GM19035 (cell line): ENCODE results near the gene TCF12.

Source experiments
- ATAC-seq: cut with Tn5 transposase; IDR thresholded peaks from one replicate; pipeline ENCODE4 v1.9.1; 2021; ENCODE audit not compliant: unreplicated experiment

The TCF12 gene

DNA sequence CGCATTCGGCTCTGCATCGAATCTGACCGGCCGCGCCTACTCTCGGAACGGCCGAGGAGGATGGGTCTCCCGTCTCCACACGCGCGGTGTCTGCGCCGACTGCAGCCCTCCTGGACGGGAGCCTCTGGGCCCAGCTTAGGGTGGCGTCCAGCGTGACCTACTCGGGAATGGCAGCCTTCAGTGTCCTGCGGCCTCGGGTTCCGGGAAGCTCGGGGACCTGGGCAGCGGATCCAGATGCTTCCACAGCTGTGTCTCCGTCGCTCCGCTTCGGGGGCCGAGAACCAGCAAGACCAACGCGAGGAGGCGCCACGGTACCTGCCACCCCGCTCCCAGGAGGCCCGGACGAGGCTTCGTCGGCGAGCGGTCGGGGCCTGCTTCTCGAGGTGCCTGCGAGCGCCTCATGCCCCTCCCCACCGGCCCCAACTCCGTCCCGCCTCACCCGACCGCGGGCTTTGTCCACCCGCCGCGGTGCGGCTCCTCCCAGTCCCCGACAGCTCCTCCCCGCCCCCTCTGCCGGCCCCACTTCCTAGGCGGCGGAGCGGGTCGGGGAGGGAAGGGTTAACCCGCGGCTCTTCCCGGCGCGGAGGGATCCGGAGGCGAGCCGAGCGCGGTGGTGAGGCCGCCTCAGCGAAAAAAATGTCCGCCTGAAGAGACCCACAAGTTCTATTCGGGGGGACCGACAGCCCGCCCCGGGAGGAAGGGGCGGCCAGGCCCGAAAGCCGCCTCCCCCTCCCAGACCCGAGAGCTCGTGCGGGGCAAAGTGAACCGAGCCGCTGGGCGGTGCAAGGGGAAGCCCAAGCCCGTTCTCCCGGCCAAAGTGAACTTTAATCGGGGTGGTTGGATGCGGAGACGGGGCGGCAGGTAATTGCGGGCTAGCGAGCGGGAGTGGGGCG lies at the start of gene TCF12:
Gene TCF12 (plus strand): TSS at position 599 of the 893 bp plus-strand sequence. CDS start 1,270 bp downstream, outside the sequence.
- ATAC-seq, result peak; percentile 63

DNA sequence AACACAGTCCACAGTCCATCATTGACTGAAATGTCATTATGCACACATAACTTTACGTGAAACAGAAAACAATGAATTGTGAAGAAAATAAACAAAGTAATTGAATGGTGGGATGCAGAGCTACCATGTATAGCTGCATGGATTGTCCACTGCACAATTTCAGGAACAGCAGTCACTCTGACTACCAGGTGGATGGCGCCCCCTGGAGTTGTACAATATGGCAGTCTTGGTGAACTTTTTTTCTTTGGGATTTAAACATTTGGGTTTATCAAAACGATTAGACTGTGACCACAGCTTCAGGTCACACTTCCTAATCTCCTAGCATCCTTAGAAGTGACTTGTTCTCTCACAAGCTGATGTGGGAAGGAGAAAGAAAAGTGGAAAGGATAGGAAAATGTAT lies 48.9 kb upstream of the TCF12 start:
- ATAC-seq, result no peak

DNA sequence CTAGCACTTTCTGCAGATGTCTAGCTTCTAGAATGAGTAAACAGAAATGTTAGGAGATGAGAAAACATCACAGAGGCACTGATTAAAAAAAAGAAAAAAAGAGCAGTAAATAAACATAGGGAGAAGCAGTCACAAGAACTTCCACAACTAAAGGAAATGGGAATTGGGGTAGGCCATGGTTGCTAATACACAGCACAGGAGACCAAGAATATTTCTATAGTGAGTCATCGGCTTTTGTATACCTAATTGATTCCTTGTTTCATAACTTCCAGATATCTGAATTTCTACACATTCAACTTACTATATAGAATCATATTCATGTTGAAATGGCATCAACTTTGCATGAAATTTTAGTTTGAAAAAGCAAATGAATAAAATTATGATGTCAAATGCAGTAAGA lies 47.3 kb upstream of the TCF12 start:
- ATAC-seq, result no peak

DNA sequence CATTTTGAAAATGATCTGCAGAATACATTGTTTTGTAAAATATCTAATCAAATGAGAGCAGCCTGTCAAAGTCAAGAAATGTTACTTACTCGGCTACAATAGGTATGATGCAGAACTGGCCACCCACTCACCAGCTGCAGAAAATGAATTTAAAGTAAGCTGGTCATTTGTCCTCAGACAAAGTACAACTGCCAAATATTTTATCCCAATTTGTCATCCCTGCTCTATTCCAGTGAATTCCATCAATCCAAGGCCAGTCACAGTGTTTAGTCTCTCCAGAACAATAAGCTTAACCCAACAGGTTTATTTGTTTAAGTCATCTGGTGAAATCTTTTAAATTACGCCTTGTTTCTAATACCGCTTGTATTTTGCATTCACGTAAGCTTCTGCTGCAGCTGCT lies 46.6 kb upstream of the TCF12 start:
- ATAC-seq, result no peak

DNA sequence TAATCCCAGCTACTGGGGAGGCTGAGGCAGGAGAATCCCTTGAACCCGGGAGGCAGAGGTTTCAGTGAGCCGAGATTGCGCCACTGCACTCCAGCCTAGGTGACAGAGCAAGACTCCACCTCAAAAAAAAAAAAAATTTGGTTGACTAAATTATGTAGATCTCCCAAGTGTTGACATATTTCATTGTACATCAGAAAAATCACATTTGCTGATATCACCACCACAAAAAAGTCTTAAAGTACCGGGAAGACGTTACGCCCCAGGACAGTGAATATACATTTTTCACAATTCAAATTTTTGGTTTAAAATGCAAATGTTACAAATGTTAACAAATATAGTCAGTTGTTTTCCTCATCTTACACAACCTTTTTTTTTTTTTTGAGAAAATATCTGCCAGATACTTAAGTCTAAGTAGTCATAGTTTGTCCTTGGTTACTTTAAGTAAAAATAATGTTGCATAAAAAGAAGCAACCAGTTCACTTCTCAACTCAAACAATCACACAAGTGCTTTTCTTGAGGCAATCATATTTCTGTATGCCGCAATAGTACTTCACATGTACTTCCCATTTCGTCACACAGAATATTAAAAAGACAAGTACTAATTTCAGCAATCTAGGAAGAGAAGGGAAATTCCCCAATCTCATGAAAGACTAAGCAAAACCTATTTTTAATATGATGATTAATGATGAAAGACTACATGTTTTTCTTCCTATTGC lies 41.0 kb upstream of the TCF12 start:
- ATAC-seq, result no peak

DNA sequence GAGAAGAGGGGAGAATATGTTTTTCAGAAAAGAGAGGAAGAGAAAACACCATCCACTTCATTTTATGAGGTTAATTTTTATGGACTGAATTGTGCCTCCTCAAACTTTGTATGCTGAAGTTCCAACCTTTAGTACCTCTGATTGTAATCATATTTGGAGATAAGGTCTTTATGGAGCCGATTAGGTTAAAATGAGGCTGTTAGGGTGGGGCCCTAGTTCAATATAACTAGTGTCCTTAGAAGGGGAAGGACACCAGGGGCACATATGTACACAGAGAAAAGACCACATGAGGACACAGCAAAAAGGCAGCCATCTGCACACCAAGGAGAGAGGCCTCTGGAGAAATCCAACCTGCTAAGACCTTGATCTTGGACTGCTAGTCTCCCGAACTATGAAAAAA lies 38.9 kb upstream of the TCF12 start:
- no peak for ATAC-seq

DNA sequence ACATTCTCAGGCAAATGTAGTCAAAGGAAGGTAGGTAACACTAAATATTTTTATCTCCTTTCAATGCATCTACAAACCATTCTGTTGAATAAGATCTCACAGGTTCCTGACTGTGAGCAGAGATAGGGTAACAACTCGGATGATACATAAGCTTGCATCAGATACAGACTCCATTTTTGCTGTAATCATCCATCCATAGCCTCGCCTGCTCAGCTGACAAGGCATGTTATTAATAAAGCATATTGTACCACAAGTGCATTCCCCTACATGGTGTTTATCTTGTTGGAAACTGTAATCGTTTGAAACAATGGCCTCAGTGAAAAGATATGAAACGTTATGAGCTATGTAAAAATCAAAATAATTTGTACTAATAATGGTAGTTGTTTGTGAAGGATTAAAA lies 35.4 kb upstream of the TCF12 start:
- no peak for ATAC-seq

DNA sequence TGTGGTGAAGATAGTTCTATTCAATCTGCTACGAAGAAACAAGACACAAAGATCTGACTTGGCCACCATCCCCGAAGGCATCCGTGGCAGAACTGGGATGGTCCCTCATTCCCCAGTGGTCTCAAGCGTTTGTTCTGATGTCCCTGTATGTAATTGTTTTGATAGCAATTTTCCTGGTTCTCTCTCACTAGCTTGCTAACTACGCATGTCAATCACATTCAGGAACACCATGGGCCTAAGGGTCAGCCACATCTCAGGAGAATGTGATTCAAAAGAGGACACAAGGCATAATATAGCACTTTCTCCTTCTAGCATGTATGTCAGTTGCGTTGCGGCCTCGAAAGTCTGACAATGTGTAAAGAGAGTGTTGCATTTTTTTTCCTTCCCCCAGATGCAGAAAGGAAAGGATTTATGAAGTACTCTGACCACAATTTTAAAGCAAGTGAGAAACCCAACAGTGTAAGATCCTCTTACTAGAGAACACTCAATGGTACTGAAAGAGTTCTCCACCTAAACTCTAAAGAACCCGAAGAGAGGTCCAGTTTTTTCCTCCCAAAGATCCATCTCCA lies 32.0 kb upstream of the TCF12 start:
- ATAC-seq, result no peak

DNA sequence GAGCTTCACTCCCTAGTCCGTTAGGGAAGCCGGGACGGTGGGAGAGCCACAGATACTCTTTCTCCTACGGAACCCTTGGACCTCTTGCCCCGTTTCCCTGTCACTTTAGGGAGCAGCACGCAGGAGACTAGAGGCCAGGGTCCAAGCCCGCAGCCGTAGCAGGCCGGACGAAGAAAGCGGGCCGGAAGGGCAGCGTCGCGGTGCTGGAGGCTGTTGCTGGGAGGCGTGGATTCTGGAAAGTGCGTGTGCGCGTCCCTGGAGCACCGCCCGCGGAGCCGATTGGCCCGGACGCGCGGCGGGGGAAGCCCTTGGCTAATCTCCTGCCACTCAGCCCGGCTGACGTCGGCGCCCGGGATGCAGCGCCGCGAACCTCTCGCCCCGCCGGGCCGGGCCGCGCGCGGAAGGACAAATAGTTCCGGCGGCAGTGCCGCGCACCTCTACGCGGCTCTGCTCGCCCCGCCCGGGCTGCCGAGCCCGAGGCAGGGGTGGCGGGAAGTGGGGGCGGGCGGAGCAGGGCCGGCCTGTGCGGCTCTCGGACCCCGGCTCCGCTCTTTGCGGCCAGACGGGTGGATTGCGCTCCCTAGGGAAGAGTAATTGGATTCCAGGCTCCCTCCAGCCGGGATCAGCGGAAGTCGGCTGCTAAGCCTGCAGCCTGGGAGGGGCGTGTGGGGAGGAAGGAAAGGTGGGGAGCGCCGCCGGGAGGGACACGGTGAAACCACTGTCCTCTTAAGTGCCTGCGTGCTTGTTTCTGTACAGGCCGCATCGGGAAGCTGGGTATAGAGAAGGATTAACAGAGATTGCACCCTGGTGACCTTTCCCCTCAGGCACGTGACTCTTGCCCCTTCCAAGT lies 31.3 kb upstream of the TCF12 start:
- ATAC-seq, result peak; percentile 77

DNA sequence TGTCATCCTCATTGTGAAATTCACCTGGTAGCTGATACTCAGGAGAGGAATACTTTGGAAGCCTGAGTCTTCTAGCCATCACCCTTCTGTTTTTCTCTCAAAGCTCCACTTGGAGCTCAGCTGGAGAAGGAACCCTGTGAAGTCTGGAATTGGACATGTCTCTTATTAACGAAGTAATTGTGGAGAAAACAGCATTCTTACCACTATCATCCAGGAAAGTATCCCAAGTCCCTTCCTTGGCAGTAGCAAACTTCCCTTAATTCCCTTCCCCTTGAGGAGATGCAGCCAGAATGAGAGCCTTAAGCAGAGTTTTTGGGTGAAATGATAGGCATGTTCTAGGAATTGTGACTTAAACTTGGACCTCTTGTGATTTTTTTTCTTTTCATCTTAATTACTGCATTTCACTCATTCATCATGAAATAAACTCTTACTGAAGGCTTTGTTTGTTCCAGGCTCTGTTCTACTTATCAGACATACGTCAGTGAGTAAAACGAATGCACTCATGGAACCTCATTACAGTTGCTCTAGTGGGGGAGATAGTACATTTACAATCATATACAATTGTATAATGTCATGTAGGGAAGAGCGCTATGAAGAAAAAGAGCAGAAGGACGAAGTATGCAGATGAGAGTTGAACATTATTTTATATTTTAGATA lies 30.5 kb upstream of the TCF12 start:
- no peak for ATAC-seq

DNA sequence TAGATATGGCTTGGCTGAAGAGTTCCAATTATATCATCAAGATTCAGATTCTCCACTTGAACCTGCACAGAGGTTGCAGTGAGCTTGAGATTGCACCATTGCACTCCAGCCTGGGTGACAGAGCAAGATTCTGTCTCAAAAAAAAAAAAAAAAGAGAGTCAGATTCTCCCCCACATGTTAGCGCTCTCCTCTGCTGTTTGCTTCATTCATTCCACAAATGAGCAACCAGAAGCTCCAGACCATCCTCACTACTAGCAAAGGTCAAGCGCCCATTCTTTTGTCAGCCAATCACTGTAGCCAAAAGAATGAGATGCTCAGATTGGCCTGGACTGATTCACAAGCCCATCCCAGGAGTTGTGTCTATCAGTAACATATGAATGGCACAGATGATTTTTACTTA lies 28.4 kb upstream of the TCF12 start:
- no peak for ATAC-seq

DNA sequence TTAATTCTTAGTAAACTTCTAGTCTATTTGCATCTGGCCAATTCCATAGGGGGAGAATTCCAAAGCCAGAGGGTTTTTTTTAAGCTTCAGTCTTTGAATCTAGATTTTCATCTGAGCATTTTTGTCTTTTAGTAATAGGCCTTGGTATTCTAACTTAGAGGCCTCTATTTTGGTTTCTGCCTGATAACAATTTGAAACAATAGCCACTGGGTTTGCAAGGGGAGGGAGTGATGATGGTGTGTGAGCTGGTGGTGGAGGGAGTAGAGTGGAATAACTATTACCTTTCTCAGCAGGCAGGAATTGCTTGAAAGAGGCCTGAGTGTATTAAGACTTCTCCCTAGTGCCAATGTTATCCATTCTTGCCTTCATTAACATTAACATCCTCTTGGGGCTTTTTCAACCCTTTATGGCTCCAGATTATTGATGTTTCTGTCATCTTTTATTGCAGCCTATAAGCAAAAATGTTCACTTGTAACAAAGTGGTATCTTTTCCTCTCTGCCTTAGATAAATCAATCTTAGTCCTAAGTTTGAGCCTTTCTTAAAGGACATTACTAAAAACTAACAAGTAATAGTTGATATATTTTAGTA lies 26.5 kb upstream of the TCF12 start:
- ATAC-seq, result no peak

DNA sequence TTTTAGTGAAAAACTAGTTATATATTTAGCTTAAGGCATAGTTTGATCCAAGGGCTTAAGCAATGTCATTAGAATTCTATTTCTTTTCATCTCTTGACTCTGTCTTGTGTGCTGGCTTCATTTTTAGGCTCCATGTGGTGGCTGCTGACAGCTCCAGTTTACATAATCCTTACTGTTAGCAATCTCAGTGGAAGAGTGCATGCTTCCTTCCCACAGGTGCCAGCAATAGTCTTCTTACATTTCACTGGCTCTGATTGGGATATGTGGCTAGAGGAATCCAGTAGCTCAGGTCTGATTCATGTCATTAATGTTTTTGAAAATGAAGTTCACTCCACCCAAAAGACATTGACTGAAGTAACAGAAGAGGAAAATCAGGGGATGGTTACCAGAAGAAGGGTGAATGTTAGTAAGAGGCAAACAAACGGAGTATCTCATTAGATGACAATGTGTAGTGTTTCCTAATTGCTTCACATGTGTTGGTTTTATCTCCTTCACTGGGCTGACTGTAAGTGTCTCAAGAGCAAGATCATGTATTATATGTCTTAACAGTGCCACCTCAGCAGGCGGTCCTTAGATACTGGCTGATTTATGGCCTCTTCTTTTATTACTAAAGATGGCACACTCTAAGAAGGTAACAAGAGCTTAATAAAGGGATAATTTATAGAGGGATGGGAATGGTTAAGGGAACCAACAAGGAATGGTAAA lies 25.6 kb upstream of the TCF12 start:
- ATAC-seq, result no peak

DNA sequence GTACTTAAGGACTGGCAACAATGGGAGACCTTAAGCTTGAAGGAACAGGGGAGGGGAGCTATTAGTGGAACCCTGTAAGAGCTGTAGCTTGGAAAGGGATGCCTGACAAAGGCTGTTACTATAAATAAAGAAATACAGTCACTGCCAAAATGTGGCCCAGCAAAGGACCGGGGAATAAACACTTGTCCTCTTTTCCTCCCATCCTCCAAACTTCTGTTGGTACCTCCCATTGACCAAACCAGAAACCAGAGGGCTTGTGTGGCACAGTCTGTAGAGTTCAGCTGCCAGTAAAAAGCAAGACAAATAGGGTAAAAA lies 25.1 kb upstream of the TCF12 start:
- no peak for ATAC-seq

DNA sequence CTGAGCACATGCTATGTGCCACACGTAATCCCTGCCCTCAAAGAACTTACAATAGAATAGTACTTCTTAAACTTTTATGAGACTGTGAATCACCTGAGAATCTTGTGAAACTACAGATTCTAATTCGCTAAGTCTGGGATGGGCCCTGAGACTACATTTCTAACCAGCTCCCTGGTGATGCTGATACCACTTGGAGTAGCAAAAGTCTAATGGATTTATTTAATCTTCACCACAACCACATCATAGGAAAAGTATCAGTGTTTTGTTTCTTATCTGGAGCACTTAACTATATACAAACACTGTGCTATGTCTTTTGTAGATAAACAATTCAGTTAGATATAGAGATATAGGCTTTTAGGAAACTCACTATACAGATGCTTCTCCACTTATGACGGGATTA lies 23.8 kb upstream of the TCF12 start:
- no peak for ATAC-seq

DNA sequence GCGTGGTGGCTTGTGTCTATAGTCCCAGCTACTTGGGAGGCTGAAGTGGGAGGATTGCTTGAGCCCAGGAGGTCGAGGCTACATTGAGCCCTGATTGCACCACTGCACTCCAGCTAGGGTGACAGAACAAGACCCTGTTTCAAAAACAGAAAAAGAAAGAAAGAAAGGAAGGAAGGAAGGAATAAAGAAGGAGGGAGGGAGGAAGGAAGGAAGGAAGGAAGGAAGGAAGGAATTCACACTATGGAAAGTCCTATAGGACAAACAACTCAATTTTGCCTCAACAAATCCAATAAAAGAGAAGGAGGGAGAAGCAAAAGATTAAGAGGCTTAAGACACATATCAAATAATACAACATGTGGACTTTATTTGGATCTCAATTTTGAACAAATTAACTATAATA lies 16.5 kb upstream of the TCF12 start:
- ATAC-seq, result no peak

DNA sequence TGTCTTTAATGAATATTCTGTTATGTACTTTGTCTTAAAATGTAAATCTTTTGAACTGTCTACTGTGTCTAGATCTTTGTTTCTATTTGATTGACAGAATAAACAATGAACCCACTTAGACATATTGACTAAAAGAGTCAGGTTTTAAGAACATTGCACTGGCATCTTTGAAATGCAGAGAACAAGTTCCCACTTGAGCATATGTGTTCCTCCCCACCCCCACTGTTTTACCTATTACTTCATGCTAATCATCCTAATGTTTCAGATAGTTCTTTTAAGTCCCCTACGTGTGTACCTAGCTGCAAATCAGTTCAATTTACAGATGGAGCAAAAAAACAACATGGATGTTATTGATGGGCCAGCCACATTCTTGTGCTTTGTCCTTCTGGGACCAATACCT lies 11.7 kb upstream of the TCF12 start:
- no peak for ATAC-seq

DNA sequence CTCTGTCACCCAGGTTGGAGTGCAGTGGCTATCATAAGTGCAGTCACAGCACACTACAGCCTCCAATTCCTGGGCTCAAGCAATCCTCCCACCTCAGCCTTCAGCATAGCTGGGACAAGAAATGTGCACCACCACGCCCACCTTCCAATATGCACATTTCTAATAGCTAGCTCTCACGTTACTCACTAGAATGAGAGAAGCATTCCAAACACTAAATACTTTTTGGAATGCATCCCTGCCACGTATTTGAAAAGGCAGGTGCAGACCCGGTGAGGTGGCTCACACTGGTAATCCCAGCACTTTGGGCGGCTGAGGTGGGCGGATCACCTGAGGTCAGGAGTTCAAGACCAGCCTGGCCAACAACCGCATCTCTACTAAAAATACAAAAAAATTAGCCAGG lies 7.6 kb upstream of the TCF12 start:
- no peak for ATAC-seq

DNA sequence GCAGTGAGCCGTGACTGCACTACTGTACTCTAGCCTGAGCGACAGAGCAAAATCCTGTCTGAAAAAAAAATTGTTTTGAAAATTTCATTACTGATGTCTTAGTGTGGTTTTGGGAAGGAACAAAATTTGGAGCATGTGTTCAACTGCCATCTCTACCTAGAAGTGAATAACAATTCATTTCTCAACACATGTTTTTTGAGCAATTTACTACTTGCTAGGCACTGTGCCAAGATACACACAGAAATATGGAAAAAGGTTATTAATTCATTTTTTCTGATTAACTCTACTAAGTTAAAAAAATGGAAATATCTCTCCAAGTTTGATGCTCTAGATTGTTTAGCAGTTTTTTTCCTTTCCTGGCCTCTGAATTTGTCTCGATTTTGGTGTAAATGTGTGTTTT lies 5.2 kb upstream of the TCF12 start:
- ATAC-seq, result no peak

DNA sequence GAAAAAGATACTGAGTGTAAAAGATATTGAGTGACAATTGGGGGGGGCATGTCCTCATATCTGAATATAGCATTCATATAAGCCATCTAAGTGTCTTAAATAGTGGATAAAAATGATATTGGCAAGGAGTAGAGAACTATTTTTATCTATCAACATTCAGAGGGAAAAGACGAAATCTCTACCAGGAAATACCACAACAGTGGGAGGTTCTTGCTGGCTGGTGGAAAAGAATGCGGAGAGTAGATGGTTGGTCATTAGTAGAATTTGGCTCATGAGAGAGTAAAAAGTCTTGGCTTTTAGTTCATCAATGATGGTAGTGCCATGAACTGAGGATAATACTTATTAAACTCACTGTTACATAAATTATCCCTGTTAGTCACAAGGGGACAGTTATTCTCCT lies 4.8 kb upstream of the TCF12 start:
- no peak for ATAC-seq
